Activated naive CD4-positive, alpha-beta T cell treated with anti-CD3 and anti-CD28 coated beads, Interleukin-2, amount 10 ng/mL, durations not matched to agents 7 days and 5 days (primary cell): ENCODE data around the gene VAT1.
"Not testable (repeated sequence)": the region's sequence is repeated elsewhere in the genome, so short reads cannot be mapped to it uniquely, and the experiment has no call there.

ENCODE experiments used
- CTCF ChIA-PET: fragments of 350-600 bp; sonication (Branson Sonifier 250); formaldehyde crosslinking; loops from one replicate; lab custom pipeline; 2021; ENCODE audit warnings: antibody characterized with exemption; lab: Charles Lee
- DNase-seq: peaks from one replicate; pipeline ENCODE4 v3.0.0-alpha.2; 2020
- H3K27ac Mint-ChIP-seq: one replicate; pipeline ENCODE4 v1.8.0; 2021; ENCODE audit warnings: mild to moderate bottlenecking, moderate library complexity, mixed read lengths
- H3K27me3 Mint-ChIP-seq: one replicate; pipeline ENCODE4 v1.8.0; 2021; ENCODE audit warnings: mild to moderate bottlenecking, mixed read lengths
- H3K36me3 Mint-ChIP-seq: one replicate; pipeline ENCODE4 v1.8.0; 2021; ENCODE audit warnings: mixed read lengths
- H3K4me1 Mint-ChIP-seq: one replicate; pipeline ENCODE4 v1.8.0; 2021; ENCODE audit warnings: mixed read lengths
- H3K4me3 Mint-ChIP-seq: one replicate; pipeline ENCODE4 v1.8.0; 2021; ENCODE audit warnings: mild to moderate bottlenecking, moderate library complexity, mixed read lengths
- H3K9me3 Mint-ChIP-seq: one replicate; pipeline ENCODE4 v1.8.0; 2021; ENCODE audit warnings: mixed read lengths

Gene VAT1

GRCh38 chr17:43006639-43007551 is 15.3 kb downstream of the VAT1 start, which contains the start of gene IFI35:
Gene IFI35, plus strand, starts transcription at chr17:43006784. Its CDS starts 164 bp downstream, at chr17:43006948.
- peak within 1 kb of the TSS; percentile 99 for H3K27ac Mint-ChIP-seq
- H3K9me3 Mint-ChIP-seq = no peaks in the 10 kb centered on the region
- CTCF ChIA-PET = interaction anchor here (0.7 to 1.4 kb wide), 4 partner anchors 9 to 36 kb away, joined by 3 to 11 read pairs (median 3); partner anchors contain the start of gene RPL27
- peaks cover 35% of the 10 kb centered on the region for H3K4me1 Mint-ChIP-seq
- H3K27me3 Mint-ChIP-seq = no peaks in the 10 kb centered on the region
- peak within 1 kb of the TSS; percentile 100 for H3K4me3 Mint-ChIP-seq
- H3K36me3 Mint-ChIP-seq = peaks cover 29% of the 10 kb centered on the region
- peak; percentile 93 for DNase-seq

DNA sequence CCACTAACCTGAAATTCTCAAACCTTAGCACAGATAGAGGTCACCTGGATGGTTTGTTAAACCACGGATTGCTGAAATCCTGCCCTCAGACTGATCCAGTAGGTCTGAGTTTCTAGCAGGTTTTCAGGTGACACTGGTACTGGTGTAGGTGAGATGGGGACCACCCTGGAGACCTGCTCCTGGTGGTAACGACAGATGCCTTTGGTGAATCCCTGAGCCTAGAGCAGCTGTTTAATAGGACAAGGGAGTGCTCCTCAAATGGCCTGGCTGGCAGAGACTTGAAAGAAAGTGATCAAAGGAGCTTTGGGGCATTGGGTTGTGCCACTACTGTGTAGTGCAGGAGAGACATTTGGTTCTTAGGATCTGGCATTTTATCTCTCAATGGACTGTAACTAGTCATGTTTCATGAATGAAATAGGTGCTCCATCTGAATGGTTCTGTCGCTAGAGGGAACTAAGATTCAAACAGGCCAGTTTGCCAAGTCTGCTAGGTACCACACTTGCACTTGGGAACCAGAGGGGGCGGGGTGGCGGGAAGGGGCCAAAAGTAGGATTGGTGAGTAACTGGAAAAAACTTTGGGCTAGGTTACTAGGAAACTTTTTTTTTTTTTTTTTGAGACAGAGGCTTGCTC is 18.5 kb downstream of the VAT1 start:
- no peak overlapping the region for H3K4me3 Mint-ChIP-seq
- H3K27ac Mint-ChIP-seq = peak overlapping the region; percentile 49
- H3K9me3 Mint-ChIP-seq = no peaks in the 10 kb centered on the region
- H3K27me3 Mint-ChIP-seq = no peaks in the 10 kb centered on the region
- peaks cover 41% of the 10 kb centered on the region for H3K4me1 Mint-ChIP-seq
- CTCF ChIA-PET = interaction anchor here (0.6 kb wide), 1 partner anchor 173 kb away, joined by 6 read pairs; no protein-coding TSS in a partner anchor
- DNase-seq = no peak
- peaks cover 40% of the 10 kb centered on the region for H3K36me3 Mint-ChIP-seq

DNA sequence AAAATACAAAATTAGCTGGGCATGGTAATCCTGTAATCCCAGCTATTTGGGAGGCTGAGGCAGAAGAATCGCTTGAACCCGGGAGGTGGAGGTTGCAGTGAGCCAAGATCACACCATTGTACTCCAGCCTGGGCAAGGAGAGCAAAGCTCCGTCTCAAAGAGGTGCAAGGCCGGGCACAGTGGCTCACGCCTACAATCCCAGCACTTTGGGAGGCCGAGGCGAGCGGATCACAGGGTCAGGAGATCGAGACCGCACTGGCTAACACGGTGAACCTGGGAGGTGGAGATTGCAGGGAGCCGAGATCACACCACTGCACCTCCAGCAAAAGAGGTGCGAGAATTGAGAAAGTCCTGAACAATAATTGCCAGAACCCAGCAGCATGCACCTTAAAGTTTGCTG is 21.3 kb downstream of the VAT1 start:
- H3K27ac Mint-ChIP-seq, H3K9me3 Mint-ChIP-seq, H3K27me3 Mint-ChIP-seq, H3K4me3 Mint-ChIP-seq, DNase-seq, CTCF ChIA-PET: not testable (repeated sequence)
- peaks cover 35% of the 10 kb centered on the region for H3K4me1 Mint-ChIP-seq
- peaks cover 36% of the 10 kb centered on the region for H3K36me3 Mint-ChIP-seq

- Mint-ChIP-seq H3K4me3 (peak overlapping the region; percentile 90), H3K27ac (peak overlapping the region; percentile 98), H3K9me3 (no peaks in the 10 kb centered on the region), H3K4me1 (peaks cover 35% of the 10 kb centered on the region), H3K36me3 (peaks cover 36% of the 10 kb centered on the region), H3K27me3 (no peaks in the 10 kb centered on the region)
- CTCF ChIA-PET = interaction anchor here (1.4 to 1.7 kb wide), 3 partner anchors 25 to 311 kb away, joined by 3 to 5 read pairs (median 3); partner anchors contain the start of gene PSME3
- DNase-seq = no peak
These were observed 23.1 kb downstream of the VAT1 start for GRCh38 chr17:42999003-42999525.

GRCh38 chr17:42997984-42998938 is 23.9 kb downstream of the VAT1 start, which contains the start of gene RPL27:
Gene RPL27, plus strand, starts transcription at chr17:42998419. Its CDS starts 332 bp downstream, at chr17:42998751.
- CTCF ChIA-PET = interaction anchor here (0.6 to 2.1 kb wide), 21 partner anchors 8 to 477 kb away, joined by 3 to 11 read pairs (median 3); partner anchors contain the start of genes BECN1, PSME3, PTGES3L and RUNDC1
- Mint-ChIP-seq H3K27ac (peak within 1 kb of the TSS; percentile 98), H3K36me3 (peaks cover 30% of the 10 kb centered on the region), H3K4me1 (peaks cover 35% of the 10 kb centered on the region), H3K9me3 (no peaks in the 10 kb centered on the region), H3K4me3 (peak within 1 kb of the TSS; percentile 90), H3K27me3 (no peaks in the 10 kb centered on the region)
- DNase-seq = peak; percentile 99

GRCh38 chr17:42997390-42997983 is 24.7 kb downstream of the VAT1 start:
- Mint-ChIP-seq H3K9me3 (no peaks in the 10 kb centered on the region), H3K4me1 (peaks cover 35% of the 10 kb centered on the region), H3K36me3 (peaks cover 29% of the 10 kb centered on the region), H3K27ac (peak overlapping the region; percentile 98), H3K27me3 (no peaks in the 10 kb centered on the region), H3K4me3 (peak overlapping the region; percentile 90)
- no peak for DNase-seq
- CTCF ChIA-PET = interaction anchor here (0.7 to 2.1 kb wide), 18 partner anchors 9 to 476 kb away, joined by 3 to 11 read pairs (median 3); partner anchors contain the start of genes BECN1, PSME3, PTGES3L and RUNDC1

DNA sequence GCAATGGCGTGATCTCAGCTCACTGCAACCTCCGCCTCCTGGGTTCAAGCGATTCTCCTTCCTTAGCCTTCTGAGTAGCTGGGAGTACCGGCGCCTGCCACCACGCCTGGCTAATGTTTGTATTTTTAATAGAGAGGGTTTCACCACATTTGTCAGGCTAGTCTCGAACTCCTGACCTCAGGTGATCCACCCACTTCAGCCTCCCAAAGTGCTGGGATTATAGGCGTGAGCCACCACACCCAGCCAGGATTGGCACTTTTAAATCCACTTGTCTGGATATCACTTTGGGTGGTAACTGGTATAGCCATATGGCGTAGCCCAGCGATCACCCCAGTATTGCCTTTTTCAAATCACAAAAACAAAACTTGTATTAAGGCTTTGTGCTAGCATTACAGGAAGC is 28.3 kb downstream of the VAT1 start:
- CTCF ChIA-PET = interaction anchor here (0.5 kb wide), 1 partner anchor 394 kb away, joined by 4 read pairs; no protein-coding TSS in a partner anchor

GRCh38 chr17:42992872-42993271 is 29.3 kb downstream of the VAT1 start:
- Mint-ChIP-seq H3K4me1 (peaks cover 8% of the 10 kb centered on the region), H3K9me3 (no peaks in the 10 kb centered on the region), H3K27me3 (no peaks in the 10 kb centered on the region), H3K36me3 (peaks cover 34% of the 10 kb centered on the region), H3K27ac (no peak overlapping the region), H3K4me3 (no peak overlapping the region)
- CTCF ChIA-PET = no interaction called here
- DNase-seq = no peak

More for the DNA sequence above, 28.3 kb downstream of the VAT1 start:
- Mint-ChIP-seq H3K4me1 (peaks cover 15% of the 10 kb centered on the region), H3K36me3 (peaks cover 27% of the 10 kb centered on the region)
- not testable (repeated sequence) for H3K9me3 Mint-ChIP-seq, H3K4me3 Mint-ChIP-seq, DNase-seq, H3K27me3 Mint-ChIP-seq, H3K27ac Mint-ChIP-seq

DNA sequence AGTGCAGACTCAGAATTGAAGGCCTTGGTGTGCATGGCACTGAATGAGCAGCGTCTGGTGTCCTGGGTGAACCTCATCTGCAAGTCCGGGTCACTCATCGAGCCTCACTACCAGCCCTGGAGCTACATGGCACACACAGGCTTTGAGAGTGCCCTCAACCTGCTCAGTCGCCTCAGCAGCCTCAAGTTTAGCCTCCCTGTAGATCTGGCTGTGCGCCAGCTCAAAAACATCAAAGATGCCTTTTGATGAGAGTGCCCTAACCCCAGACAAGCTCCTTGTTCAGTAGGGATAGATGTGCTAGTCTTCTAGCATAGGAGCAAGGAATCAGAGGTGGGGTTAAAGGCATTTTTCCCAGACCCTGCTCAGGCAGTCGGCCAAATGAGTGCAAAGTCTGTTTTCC is 30.7 kb downstream of the VAT1 start:
- H3K27ac Mint-ChIP-seq = no peak overlapping the region
- no peak for DNase-seq
- CTCF ChIA-PET = interaction anchor here (0.9 kb wide), 1 partner anchor 149 kb away, joined by 3 read pairs; no protein-coding TSS in a partner anchor
- H3K36me3 Mint-ChIP-seq = peaks cover 37% of the 10 kb centered on the region
- no peaks in the 10 kb centered on the region for H3K9me3 Mint-ChIP-seq
- no peak overlapping the region for H3K4me3 Mint-ChIP-seq
- H3K4me1 Mint-ChIP-seq = no peaks in the 10 kb centered on the region
- H3K27me3 Mint-ChIP-seq = no peaks in the 10 kb centered on the region

DNA sequence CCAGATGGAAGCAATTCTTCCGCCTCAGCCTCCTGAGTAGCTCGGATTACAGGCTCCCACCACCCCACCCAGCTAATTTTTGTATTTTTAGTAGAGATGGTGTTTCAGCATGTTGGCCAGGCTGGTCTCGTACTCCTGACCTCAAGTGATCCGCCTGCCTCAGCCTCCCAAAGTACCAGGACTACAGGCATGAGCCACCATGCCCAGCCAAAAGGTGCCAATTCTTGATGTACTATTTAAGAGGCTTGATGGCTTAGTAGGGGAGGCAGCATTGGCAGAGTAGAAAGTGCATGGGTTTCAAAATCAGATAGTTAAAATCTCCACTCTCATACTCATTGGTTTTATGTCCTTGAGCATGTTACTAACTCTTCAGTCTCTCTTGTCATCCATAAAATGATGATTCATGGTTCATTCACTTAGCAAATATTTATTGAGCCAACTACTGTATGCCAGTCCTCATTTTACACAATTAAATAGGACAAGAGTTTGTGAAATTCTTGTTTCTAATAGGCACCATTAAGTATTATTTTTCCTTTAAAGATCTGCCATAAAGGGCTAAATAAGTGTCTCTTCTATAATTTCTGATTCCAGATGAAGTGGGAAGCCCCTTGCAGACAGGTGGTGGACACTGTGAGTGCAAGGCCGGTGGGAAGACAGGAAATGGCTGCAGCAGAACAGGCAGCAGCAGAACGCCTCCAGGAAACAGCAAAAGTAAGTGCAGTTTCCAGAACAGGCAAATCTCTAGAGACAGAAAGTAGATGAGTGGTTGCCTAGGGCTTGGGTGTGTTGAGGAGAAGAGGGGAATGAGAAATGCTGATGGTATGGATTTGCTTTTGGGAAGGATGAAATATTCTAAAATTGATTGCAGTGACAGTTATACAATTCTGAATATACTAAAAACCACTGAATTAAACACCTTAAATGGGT is 32.2 kb downstream of the VAT1 start:
- H3K4me3 Mint-ChIP-seq = no peak overlapping the region
- no peak for DNase-seq
- no peak overlapping the region for H3K27ac Mint-ChIP-seq
- no peaks in the 10 kb centered on the region for H3K9me3 Mint-ChIP-seq
- H3K36me3 Mint-ChIP-seq = peaks cover 44% of the 10 kb centered on the region
- no peaks in the 10 kb centered on the region for H3K27me3 Mint-ChIP-seq
- CTCF ChIA-PET = interaction anchor here (1.5 kb wide), 1 partner anchor 8 kb away, joined by 4 read pairs; the partner anchor contains the start of gene RPL27
- H3K4me1 Mint-ChIP-seq = peaks cover 8% of the 10 kb centered on the region

DNA sequence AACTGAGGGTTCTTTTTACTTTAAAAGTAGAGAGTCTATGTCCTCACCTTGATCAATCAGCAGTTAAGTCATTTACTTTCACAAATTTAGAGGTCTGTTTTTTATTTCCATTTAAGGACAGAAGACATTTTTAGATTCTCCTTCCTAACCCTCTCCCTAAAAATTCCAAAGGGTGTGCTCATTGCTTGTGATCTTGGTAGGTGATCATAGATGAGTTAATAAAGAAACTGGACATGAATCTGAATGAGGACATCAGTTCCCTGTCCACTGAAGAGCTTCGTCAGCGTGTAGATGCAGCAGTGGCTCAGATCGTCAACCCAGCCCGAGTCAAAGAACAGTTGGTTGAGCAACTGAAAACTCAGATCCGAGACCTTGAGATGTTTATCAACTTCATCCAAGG is 33.0 kb downstream of the VAT1 start:
- CTCF ChIA-PET = interaction anchor here (1.5 kb wide), 1 partner anchor 9 kb away, joined by 4 read pairs; the partner anchor contains the start of gene RPL27
- Mint-ChIP-seq H3K9me3 (no peaks in the 10 kb centered on the region), H3K4me3 (no peak overlapping the region), H3K27me3 (no peaks in the 10 kb centered on the region), H3K36me3 (peaks cover 49% of the 10 kb centered on the region), H3K4me1 (peaks cover 14% of the 10 kb centered on the region), H3K27ac (no peak overlapping the region)
- DNase-seq = no peak

- peaks cover 32% of the 10 kb centered on the region for H3K4me1 Mint-ChIP-seq
- H3K27ac Mint-ChIP-seq = no peak overlapping the region
- H3K9me3 Mint-ChIP-seq = no peaks in the 10 kb centered on the region
- peaks cover 43% of the 10 kb centered on the region for H3K36me3 Mint-ChIP-seq
- CTCF ChIA-PET = no interaction called here
- H3K27me3 Mint-ChIP-seq = peaks cover 3% of the 10 kb centered on the region
- no peak for DNase-seq
- H3K4me3 Mint-ChIP-seq = no peak overlapping the region
These were observed 37.0 kb downstream of the VAT1 start for GRCh38 chr17:42985225-42985624.
